Activated CD8-positive, alpha-beta memory T cell treated with anti-CD3 and anti-CD28 coated beads, Interleukin-2, amount 10 ng/mL, durations not matched to agents 7 days and 5 days (primary cell): ENCODE results near the gene DPM3. TPM values are rescaled to one million over a fixed set of nuclear protein-coding genes. Genes with fewer than 3 reads are reported as not detected.

Experiments
- ATAC-seq: fragments of 150-1000 bp; cut with Tn5 transposase; one replicate; pipeline ENCODE4 v1.10.0; 2021; ENCODE audit warnings: moderate library complexity
- CTCF ChIA-PET: fragments of 350-600 bp; sonication (Branson Sonifier 250); formaldehyde crosslinking; loops from one replicate; lab custom pipeline; 2021; ENCODE audit warnings: antibody characterized with exemption; lab: Charles Lee
- DNase-seq: peaks from one replicate; pipeline ENCODE4 v3.0.0-alpha.2; 2020
- H3K27ac Mint-ChIP-seq: one replicate; pipeline ENCODE4 v1.8.0; 2021; ENCODE audit warnings: mild to moderate bottlenecking, mixed read lengths
- H3K27me3 Mint-ChIP-seq: one replicate; pipeline ENCODE4 v1.8.0; 2021; ENCODE audit warnings: mixed read lengths
- H3K36me3 Mint-ChIP-seq: one replicate; pipeline ENCODE4 v1.8.0; 2021; ENCODE audit warnings: mild to moderate bottlenecking, mixed read lengths
- H3K4me1 Mint-ChIP-seq: one replicate; pipeline ENCODE4 v1.8.0; 2021; ENCODE audit warnings: mixed read lengths
- H3K4me3 Mint-ChIP-seq: one replicate; pipeline ENCODE4 v1.8.0; 2021; ENCODE audit warnings: mild to moderate bottlenecking, moderate library complexity, mixed read lengths
- H3K9me3 Mint-ChIP-seq: one replicate; pipeline ENCODE4 v1.8.0; 2022; ENCODE audit warnings: low read depth, mixed read lengths
- total RNA-seq, 2 experiments: library from RNA; stranded (reverse); gene quantifications; one replicate each; pipeline ENCODE4 v1.2.3, GENCODE V29; 2021

DPM3 gene
- total RNA-seq, 2 experiments from 2014 or later, result 54.2 to 57.0 TPM

DNA sequence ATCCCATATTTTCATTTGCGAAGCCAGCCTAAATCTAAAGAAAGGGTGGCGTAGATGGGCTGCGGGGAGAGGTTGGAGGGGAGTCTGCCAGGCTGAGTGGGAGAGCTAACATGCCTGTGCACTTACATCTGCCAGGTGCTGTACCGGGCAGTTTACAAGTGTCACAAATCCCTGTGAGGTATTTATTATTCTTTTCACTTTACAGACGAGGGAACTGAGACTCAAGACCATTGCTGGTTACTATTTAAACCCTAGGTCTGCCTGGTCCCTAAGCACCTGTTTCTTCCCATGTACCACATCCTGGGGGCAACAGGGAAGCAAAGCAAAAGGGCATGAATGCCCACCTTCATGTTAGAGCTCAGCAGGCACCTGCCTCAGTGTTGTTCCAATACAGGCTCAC, 32.0 kb downstream of the DPM3 start:
- no peak for ATAC-seq
- DNase-seq, result no peak
- Mint-ChIP-seq H3K9me3 (no peaks in the 10 kb centered on the region), H3K27me3 (peaks cover 12% of the 10 kb centered on the region), H3K27ac (no peak overlapping the region), H3K4me3 (no peak overlapping the region), H3K4me1 (no peaks in the 10 kb centered on the region), H3K36me3 (no peaks in the 10 kb centered on the region)
- CTCF ChIA-PET, result interaction anchor here (1.5 to 2.4 kb wide), 2 partner anchors 11 to 58 kb away, joined by 5 to 10 read pairs; no protein-coding TSS in a partner anchor

DNA sequence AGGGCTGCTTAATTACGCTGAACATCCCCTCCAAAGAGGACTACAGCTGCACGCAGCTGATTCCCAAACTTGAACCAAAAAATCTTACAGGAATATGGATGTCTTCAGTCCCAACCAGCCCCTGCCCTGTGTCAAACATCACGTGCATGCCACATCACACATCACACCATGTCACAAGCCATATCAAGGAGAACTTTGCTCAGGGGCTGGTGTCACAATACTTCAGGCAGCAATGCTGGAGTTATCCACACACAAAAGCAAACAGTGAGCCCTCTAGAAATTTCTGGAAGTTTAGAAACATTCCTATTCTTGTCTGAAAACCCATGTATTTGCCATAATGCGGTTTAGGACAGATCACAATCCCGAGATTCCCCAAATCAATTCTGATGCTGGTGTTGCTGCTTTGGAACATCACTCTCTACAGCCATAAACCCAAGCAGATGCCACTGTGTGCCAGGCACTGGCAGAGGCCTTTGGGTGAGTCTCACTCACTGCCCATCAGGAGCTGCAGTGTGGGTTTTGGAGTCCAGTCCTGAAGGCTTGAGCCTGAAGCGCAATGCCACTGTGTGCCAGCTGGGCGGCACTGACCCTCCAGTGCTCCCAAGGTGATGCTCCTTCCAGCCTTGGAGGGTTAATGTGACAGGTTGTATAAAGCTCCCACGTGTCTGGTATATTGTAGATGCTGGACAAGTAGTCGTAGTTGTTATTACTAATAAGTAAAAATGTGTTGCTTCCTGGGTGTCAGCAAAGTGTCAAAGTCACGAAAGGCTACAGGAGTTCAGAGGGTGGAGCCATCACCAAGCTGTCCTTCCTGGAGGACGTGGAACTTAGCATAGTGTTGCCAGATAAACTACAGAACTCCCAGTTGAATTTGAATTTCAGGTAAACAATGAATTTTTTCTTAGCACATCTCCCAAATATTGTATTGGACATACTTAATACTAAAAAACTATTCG, 32.7 kb downstream of the DPM3 start:
- Mint-ChIP-seq H3K36me3 (no peaks in the 10 kb centered on the region), H3K4me1 (no peaks in the 10 kb centered on the region), H3K9me3 (no peaks in the 10 kb centered on the region), H3K4me3 (no peak overlapping the region), H3K27me3 (peaks cover 12% of the 10 kb centered on the region), H3K27ac (no peak overlapping the region)
- no peak for ATAC-seq
- CTCF ChIA-PET, result interaction anchor here (1.4 to 2.4 kb wide), 4 partner anchors 10 to 65 kb away, joined by 5 to 10 read pairs (median 7); partner anchors contain the start of gene KRTCAP2
- DNase-seq, result no peak

DNA sequence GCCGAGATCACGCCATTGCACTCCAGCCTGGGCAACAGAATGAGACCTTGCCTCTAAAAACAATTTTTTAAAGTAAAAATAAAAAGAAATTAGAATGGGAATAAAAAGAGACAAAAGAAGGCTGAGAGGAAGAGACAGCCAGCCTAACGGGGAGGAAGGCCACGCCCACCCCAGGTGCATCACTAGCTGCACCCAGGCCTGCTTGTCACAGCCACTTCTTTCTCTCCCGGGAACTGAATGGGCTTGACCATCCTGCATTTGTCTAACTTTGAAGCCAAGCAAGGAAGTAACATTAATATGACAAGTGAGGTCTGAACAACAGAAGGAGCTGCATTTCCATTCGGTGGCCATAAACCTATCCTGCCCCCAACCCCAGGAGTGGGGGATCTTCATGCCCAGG, 33.5 kb downstream of the DPM3 start:
- no peaks in the 10 kb centered on the region for H3K36me3 Mint-ChIP-seq
- H3K27me3 Mint-ChIP-seq, result peaks cover 12% of the 10 kb centered on the region
- no peaks in the 10 kb centered on the region for H3K4me1 Mint-ChIP-seq
- no peak overlapping the region for H3K4me3 Mint-ChIP-seq
- DNase-seq (no peak), ATAC-seq (no peak)
- CTCF ChIA-PET, result interaction anchor here (0.6 to 2.4 kb wide), 4 partner anchors 15 to 66 kb away, joined by 3 to 10 read pairs (median 7); partner anchors contain the start of gene KRTCAP2
- H3K27ac Mint-ChIP-seq, result no peak overlapping the region
- no peaks in the 10 kb centered on the region for H3K9me3 Mint-ChIP-seq

DNA sequence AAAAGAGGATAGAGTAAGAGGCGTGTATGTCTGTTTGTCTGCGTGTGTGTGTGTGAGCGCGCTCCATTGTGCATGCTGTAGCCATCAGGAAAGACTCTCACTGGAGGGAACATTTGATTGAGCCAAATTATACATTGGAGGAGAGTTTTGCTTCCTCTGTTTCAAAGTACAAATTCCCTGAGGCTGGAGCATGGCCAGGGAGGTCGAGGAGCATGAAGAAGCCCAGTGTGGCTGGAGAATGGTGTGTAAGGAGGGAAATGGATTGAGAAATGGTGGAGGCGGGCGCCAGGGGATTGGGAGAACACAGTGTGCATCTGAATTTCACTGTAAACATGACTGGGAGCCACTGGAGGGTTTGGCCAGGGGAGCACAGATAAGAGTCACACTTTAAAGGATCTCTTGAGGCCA, 34.7 kb downstream of the DPM3 start:
- DNase-seq (no peak), ATAC-seq (no peak)
- H3K36me3 Mint-ChIP-seq, result no peaks in the 10 kb centered on the region
- CTCF ChIA-PET, result interaction anchor here (2.1 kb wide), 1 partner anchor 14 kb away, joined by 7 read pairs; no protein-coding TSS in a partner anchor
- H3K4me3 Mint-ChIP-seq, result no peak overlapping the region
- no peak overlapping the region for H3K27ac Mint-ChIP-seq
- H3K9me3 Mint-ChIP-seq, result no peaks in the 10 kb centered on the region
- H3K4me1 Mint-ChIP-seq, result no peaks in the 10 kb centered on the region
- peaks cover 12% of the 10 kb centered on the region for H3K27me3 Mint-ChIP-seq

DNA sequence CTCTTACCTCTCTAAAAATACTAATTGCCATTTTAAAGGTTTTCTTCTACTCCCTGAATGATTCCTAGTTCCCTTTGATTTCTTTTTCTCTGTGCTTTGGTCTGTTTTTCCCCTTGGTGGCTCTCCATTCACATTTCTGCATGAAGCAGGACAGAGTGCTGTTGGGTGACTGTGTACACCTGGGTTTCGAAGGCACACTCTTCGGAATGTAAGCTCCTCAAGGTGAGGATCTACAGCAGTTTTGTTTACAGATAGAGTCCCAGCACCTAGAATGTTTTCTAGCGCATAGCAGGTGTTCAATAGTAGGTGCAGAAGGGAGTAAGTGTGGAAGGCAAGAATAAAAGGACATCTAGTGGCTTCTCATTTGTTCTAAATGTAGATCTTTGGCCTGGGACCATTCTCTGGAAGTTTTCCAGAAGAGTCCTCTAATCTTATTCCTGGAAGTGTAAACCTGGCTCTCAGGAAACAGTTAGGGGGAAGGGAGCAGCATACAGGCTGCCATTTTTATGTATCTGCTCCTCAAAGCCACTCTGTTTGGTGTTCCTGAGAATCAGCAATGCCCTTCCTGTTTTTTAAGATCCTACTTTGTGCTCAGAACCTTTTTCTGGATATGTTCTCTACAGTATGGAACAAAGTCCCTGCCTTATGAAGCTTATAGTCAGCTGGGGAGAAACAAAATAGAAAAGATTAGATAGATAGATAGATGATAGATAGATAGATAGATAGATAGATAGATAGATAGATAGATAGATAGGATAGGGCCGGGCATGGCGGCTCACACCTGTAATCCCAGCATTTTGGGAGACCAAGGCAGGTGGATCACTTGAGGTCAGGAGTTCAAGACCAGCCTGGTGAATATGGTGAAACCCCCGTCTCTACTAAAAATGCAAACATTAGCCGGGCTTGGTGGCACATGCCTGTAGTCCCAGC, 35.5 kb downstream of the DPM3 start:
- H3K4me1 Mint-ChIP-seq, result no peaks in the 10 kb centered on the region
- no peak overlapping the region for H3K4me3 Mint-ChIP-seq
- ATAC-seq (no peak), DNase-seq (no peak)
- H3K36me3 Mint-ChIP-seq, result no peaks in the 10 kb centered on the region
- peaks cover 12% of the 10 kb centered on the region for H3K27me3 Mint-ChIP-seq
- CTCF ChIA-PET, result no interaction called here
- H3K9me3 Mint-ChIP-seq, result no peaks in the 10 kb centered on the region
- H3K27ac Mint-ChIP-seq, result no peak overlapping the region

DNA sequence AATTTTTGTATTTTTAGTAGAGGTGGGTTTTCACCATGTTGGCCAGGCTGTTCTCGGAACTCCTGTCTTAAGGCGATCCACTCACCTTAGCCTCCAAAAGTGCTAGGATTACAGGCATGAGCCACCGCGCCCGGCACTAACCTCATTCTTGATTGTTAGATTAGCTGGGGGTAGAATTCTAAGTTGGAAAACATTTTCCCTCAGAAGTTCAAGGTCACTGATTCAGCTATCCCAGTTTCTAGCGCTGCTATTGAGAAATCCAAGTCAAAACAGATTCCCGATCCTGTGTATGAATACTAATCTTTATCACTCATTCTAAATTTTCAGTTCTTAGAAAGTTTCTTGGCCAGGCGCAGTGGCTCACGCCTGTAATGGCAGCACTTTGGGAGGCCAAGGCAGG, 37.0 kb downstream of the DPM3 start:
- Mint-ChIP-seq H3K4me3 (no peak overlapping the region), H3K36me3 (no peaks in the 10 kb centered on the region), H3K4me1 (no peaks in the 10 kb centered on the region), H3K27ac (no peak overlapping the region), H3K9me3 (no peaks in the 10 kb centered on the region), H3K27me3 (peaks cover 12% of the 10 kb centered on the region)
- DNase-seq, result no peak
- ATAC-seq, result no peak
- CTCF ChIA-PET, result interaction anchor here (1.0 to 2.2 kb wide), 2 partner anchors 12 to 64 kb away, joined by 3 to 4 read pairs; no protein-coding TSS in a partner anchor

DNA sequence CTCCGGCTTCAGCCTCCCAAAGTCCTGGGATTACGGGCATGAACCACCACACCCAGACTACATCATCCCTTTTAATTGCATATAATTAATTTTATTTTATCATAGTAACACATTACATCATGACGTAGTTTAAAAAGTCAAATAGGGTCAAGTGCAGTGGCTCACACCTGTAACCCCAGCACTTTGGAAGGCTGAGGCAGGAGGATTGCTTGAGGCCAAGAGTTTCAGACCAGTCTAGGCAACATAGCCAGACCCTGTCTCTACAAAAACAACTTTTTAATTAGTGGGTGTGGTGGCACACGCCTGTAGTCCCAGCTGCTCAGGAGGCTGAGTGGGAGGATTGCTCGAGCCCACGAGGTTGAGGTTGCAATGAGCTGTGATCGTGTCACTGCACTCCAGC, 41.0 kb downstream of the DPM3 start:
- H3K4me3 Mint-ChIP-seq, result no peak overlapping the region
- H3K36me3 Mint-ChIP-seq, result no peaks in the 10 kb centered on the region
- ATAC-seq (no peak), DNase-seq (no peak)
- H3K27me3 Mint-ChIP-seq, result peaks cover 20% of the 10 kb centered on the region
- no peak overlapping the region for H3K27ac Mint-ChIP-seq
- no peaks in the 10 kb centered on the region for H3K9me3 Mint-ChIP-seq
- no peaks in the 10 kb centered on the region for H3K4me1 Mint-ChIP-seq
- CTCF ChIA-PET, result interaction anchor here (0.6 to 6.8 kb wide), 4 partner anchors 8 to 74 kb away, joined by 3 to 63 read pairs (median 4); partner anchors contain the start of gene KRTCAP2

DNA sequence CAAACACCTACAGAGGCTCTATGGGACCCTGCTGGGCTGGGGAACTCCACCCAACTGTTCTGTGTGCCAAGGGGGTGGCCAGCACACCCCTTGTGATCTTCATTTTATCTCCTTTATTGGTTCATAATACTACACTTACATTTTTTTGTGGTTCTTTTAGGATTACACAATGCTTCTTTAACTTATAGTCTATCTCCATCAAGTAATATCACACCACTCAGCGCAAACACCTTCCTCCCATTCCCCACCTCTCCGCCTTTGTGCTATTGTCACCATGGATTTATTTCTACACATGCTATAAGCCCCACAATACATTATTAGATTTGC, 45.7 kb downstream of the DPM3 start:
- ATAC-seq, result no peak
- Mint-ChIP-seq H3K9me3 (no peaks in the 10 kb centered on the region), H3K4me3 (no peak overlapping the region), H3K27me3 (peaks cover 20% of the 10 kb centered on the region), H3K27ac (no peak overlapping the region), H3K36me3 (no peaks in the 10 kb centered on the region), H3K4me1 (peaks cover 6% of the 10 kb centered on the region)
- DNase-seq, result no peak
- CTCF ChIA-PET, result interaction anchor here (1.7 to 6.8 kb wide), 2 partner anchors 9 to 73 kb away, joined by 11 to 63 read pairs; no protein-coding TSS in a partner anchor

DNA sequence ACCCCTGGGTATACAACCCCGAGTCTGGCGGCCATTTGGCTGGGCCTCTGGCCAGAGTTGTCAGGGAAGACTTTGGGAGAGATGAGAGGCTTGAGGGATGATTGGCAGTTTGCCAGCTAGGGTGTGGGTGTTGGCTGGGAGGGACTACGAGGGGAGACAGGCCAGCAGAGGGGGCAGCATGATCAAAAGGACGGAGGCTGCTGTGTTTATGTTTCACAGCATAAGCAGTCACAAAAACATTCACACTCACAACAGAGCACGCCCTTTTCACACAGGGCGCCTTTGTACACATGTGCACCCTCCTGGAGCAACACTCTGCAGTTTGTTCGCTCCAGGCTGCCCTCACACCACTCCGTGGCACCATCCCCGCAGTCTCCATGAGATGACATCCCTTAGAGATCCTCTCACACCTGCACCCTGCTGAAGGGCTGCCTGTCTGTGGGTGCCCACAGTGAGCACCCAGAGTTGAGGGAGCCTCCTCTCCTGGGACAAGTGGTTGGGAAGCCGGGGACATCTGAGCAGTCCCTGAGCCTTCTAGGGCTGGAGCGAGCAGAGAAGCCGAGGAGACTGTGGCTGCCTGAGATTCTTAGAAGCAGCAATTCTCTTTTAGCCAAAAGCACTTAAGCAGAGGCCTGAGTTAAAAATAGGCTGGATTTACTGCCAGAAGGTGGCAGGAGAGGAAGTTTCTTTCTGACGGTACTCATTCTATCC, 46.3 kb downstream of the DPM3 start:
- Mint-ChIP-seq H3K27me3 (peaks cover 20% of the 10 kb centered on the region), H3K9me3 (no peaks in the 10 kb centered on the region), H3K27ac (no peak overlapping the region), H3K4me1 (peaks cover 6% of the 10 kb centered on the region), H3K36me3 (no peaks in the 10 kb centered on the region), H3K4me3 (no peak overlapping the region)
- ATAC-seq, result no peak
- no peak for DNase-seq
- CTCF ChIA-PET, result interaction anchor here (6.8 kb wide), 2 partner anchors 74 to 76 kb away, joined by 63 to 295 read pairs; partner anchors contain the start of genes KRTCAP2 and TRIM46

DNA sequence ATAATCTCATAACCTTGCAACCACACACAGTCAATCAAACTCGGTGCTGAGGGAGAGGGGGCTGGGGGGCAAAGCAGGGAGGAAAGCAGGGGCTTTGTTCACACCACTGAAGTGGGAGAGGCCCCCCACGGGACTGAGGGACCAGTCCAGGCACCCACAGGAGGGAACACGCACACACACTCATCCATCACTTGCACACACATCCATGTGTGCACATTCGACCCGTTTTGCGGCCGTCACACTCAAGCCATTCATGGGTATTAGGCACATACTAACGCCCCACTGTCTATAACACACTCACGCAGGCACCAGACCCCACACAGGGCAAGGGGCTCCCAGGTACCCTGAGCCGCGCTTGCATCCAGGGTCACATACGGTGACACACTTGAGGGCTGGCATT, 47.7 kb downstream of the DPM3 start:
- Mint-ChIP-seq H3K27ac (no peak overlapping the region), H3K4me3 (no peak overlapping the region), H3K27me3 (peaks cover 20% of the 10 kb centered on the region), H3K36me3 (no peaks in the 10 kb centered on the region), H3K9me3 (no peaks in the 10 kb centered on the region), H3K4me1 (peaks cover 6% of the 10 kb centered on the region)
- DNase-seq (no peak), ATAC-seq (no peak)
- CTCF ChIA-PET, result interaction anchor here (1.8 to 6.8 kb wide), 4 partner anchors 22 to 77 kb away, joined by 11 to 295 read pairs (median 22); partner anchors contain the start of genes EFNA4, KRTCAP2, SLC50A1 and TRIM46

DNA sequence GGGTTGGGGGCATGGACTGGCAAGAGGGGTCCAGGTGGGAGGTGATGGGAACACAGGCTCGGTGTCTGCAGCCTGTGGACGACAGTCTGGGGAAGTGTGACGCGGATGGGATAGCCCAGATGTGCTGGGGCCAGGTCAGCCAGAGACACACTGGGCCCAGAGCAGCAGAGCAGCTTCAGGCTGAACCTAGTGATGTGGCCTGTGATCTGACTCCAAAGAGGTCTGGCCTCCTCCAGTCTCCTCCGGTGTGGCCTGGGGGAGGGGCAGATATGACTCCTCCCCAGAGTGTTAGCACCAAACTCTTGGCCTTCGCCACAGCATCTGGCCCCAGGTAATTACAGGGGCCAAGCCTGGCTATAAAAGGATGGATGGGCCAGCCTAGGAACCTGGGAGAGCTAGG, 48.2 kb downstream of the DPM3 start:
- no peaks in the 10 kb centered on the region for H3K9me3 Mint-ChIP-seq
- ATAC-seq (no peak), DNase-seq (no peak)
- H3K27ac Mint-ChIP-seq, result no peak overlapping the region
- peaks cover 20% of the 10 kb centered on the region for H3K27me3 Mint-ChIP-seq
- H3K36me3 Mint-ChIP-seq, result no peaks in the 10 kb centered on the region
- H3K4me1 Mint-ChIP-seq, result peaks cover 6% of the 10 kb centered on the region
- H3K4me3 Mint-ChIP-seq, result no peak overlapping the region
- CTCF ChIA-PET, result interaction anchor here (0.6 to 6.8 kb wide), 34 partner anchors 7 to 748 kb away, joined by 3 to 295 read pairs (median 5); partner anchors contain the start of genes ADAM15, EFNA3, EFNA4 and KRTCAP2
